Stimulated activated CD8-positive, alpha-beta memory T cell treated with anti-CD3 and anti-CD28 coated beads, Interleukin-7, amount 100 ng/mL, for 24 hours (primary cell): Measurements from ENCODE around the gene ZNF777.
"Not testable (repeated sequence)": the region's sequence is repeated elsewhere in the genome, so short reads cannot be mapped to it uniquely, and the experiment has no call there.

Experiments used
- DNase-seq: peaks from one replicate; pipeline ENCODE4 v3.0.0-alpha.2; 2020; ENCODE audit warnings: low read depth

The ZNF777 gene

DNA sequence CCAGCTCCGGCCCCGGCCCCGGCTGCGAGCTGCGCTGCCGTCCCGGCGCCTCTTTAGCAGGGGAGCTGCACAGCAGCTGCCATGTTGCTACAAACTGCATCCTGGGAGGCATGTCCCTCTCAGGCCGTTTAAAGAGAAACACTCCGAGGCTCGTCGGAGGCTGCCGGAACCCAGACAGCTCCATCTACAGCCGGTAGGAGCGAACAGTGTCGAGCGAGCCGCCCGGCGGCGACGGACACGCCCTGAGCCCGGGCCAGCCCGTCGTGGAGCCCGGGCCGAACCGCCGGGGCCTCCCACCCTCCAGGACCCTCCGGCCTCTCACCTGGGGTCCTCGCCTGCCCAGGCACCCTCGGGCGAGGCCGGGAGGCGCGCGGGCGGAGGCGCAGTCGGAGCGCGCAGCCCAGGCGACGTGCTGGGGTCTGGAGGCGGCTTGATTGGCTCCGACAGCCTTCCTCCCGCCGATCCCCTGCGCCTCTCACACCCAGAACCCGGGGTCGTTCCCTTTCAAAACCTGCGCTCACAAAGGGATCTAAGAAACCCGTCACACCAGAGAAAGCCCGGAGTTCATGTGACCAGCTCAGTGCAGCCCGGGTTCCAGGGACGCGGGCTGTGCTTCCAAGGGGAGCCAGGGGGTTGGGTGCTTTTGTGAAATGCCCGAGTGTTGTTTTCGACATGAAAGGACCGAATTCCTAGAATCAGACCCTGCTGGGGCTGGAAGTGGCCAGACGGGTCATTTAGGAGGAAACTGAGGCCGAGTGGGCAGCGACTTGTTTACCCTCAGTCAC, at the start of gene ZNF777:
Gene ZNF777, minus strand, starts transcription at position 570 of the 785 bp plus-strand sequence. CDS start 5,040 bp downstream, outside the sequence.
- peak; percentile 54 for DNase-seq

DNA sequence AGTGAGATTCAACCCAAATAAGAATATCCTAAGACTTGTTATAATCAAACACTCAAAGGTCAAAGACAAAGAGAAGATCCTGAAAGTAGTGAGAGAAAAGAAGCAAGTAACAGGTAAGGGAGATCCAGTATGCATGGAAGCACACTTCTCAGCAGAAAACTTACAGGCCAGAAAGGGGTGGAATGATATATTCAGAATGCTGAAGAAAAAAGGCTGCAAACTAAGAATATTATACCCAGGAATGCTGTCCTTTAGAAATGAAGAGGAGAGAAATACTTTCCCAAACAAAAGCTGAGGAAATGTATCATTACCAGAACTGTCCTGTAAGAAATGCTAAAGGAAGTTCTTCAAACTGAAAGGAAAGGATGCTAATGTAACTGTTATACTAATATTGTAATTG, 49.4 kb upstream of the ZNF777 start:
- DNase-seq, result no peak

DNA sequence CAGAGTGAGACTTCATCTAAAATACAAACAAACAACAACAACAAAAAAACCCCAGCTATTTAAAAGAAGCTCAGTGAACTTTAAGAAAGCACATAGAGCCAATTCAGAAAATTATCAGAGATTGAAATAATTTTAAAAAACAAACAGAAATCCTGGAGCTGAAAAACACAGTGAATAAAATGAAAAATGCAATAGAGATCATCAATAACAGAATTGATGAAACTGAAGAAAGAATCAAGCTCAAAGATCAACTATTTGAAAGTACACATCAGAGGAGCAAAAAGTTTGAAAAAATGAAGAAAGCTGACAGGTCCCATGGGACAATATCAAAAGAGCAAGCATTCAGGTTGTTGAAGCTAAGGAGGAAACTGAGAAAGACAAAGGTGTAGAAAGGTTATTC, 48.9 kb upstream of the ZNF777 start:
- no peak for DNase-seq

DNA sequence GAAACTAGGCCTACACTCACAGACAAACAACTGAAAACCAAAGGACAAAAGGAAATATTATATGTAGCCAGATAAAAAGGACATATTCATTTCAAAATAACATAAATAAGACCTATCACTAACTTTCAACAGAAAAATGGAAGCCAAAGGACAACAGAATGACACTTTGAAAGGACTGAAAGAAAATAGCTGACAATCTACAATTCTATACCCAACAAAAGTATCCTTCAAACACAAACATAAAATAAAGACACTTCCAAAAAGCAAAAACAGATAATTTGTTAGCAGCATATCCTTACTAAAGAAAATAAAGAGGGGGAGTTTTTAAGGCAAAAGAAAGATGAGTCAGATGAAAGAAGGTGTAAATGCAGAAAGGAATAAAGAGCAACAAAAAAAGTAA, 44.7 kb upstream of the ZNF777 start:
- no peak for DNase-seq

DNA sequence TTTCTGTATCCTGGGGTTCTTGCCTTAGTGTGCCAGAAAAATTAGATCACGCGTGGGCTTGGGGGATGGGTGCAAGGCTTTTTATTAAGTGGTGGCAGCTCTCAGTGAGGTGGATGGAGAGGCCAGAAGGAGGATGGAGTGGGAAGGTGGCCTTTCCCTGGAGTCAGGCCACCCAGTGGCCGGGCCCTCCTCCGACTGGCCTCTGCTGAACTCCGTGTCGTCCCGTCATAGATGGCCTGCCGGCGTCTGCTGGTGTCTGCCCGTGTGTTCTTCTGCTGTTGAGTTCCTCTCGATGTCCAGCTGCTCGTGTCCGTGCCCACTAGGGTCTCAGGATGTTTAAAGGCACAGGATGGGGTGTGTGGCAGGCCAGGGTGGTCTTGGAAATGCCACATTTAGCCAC, 40.8 kb upstream of the ZNF777 start:
- DNase-seq, result no peak

DNA sequence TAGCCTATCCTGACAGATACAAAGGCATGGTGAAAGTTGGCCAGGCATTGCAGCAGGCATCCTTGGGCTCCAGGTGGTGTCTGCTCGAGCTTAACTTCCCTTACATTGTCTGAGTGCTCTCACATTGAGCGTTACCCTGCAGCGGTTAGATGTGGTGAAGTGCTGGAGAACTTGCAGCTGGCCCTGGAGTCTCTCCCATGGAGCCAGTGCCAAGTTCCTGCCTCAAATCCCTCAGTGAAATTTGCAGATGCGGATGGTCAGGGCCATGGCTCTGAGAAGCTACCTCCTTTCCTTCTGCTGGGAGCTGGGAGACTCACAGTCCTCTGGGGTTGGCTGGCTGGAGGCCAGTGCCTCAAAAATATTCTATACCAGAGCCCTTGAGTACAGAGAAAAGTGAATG, 40.0 kb upstream of the ZNF777 start:
- no peak for DNase-seq

DNA sequence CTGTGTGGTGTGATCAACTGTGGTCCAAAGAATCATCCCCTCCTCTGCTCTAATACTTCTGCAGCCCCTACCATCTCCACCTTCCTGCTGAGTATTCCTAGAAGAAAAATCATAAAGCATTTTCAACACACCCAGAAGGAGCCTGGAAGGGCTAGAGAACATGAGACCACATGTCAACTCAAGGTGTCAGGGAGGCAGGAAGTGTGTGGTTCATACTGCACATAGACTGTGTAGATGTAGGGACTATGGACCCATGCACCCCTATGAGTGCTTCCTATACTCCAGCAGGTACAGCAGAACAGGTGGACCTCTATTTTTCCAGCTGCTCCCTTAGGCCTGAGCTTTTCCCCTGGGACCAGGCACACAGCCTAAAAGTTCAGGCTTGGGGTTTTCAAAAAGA, 39.3 kb upstream of the ZNF777 start:
- DNase-seq, result no peak

DNA sequence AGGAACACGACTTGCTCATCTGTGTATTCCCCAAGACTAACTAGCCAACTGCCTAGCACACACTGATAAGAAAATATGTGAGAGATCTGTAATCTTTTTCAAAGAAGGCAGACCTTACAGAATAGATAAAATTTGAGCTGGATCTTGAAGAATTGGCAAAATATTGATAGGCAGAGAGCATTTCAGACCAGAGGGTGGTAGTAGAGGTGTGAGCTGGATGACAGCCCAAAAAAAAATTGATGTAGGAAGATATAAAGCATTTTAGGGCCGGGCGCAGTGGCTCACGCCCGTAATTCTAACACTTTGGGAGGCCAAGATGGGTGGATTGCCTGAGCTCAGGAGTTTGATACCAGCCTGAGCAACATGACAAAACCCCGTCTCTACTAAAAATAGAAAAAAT, 37.9 kb upstream of the ZNF777 start:
- no peak for DNase-seq

DNA sequence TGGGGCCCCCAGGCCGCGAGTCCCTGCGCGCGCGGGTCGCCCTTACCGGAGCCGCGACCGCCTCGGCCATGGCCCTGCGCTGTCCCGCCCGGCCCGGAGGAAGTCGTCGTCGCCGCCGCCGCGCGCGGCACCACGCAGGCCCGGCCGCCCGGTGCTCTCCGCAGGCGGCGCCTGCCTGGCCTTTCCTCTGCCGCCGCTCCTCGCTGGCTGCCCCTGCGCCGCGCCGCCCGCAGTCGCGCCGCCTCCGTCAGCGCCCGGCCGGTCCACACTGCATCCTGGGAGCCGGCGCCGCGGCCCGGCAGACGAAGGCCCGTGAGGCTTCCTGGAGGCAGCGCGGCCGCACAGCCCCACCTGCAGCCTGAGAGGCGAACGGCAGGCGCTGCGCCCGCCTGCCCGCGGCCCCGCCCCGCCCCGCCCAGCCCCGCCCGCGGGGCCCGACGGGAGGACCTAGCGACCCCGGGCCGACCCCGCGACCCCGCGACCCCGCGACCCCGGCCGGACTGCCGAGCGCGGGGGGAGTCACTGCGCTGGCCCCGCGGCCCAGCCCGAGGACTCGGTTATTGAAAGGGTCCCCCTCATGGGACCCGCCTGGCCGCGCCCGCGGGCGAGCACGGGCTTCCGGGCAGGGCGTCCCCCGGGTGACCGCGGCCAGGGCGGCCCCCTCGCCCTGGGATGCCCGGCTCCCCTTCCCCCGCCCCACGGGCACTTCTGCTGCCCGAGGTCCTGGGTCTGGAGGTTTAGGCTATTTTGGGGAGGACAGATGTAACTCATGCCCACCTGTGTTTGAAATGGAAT, 36.8 kb upstream of the ZNF777 start, which contains the start of gene ZNF746:
Gene ZNF746, minus strand, starts transcription at position 343 of the 795 bp plus-strand sequence. Its CDS starts 273 bp downstream, at position 70.
- DNase-seq, result peak; percentile 49

DNA sequence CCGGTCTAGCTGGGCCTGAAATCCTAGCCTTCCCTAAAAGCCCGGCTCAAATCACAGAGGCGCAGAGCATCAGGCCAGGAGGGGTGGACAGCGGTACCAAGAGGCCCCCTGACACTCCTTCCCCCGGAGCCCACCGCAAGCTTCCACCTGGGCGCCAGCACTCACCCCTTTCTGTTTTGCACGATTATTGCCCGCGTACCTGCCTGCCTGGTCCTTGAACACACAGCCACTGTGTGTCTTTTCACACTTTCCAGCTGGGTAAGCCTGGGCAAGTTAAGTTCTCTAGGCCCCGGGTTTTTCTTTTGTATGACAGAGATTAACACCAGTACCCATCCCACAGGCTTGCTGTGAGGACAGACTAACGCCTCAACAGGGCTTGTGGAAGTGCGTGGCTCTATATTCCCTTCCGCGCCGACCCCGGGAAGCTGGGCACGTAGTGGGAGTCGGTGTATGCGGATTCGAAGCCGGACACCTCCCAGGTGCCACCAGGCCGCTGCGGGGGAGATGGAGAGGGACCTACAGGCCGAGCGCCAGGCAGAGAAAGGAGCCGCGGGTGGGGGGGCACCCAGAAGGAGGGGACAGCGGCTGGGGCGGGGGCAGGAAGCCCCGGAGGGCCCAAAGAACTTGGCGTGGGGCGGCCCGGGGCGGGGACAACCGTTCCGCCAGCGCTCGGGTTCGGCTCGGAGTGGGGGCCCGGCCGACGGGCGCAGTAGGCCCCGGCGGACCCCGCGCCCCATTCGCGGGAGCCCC, 36.0 kb upstream of the ZNF777 start:
- no peak for DNase-seq

DNA sequence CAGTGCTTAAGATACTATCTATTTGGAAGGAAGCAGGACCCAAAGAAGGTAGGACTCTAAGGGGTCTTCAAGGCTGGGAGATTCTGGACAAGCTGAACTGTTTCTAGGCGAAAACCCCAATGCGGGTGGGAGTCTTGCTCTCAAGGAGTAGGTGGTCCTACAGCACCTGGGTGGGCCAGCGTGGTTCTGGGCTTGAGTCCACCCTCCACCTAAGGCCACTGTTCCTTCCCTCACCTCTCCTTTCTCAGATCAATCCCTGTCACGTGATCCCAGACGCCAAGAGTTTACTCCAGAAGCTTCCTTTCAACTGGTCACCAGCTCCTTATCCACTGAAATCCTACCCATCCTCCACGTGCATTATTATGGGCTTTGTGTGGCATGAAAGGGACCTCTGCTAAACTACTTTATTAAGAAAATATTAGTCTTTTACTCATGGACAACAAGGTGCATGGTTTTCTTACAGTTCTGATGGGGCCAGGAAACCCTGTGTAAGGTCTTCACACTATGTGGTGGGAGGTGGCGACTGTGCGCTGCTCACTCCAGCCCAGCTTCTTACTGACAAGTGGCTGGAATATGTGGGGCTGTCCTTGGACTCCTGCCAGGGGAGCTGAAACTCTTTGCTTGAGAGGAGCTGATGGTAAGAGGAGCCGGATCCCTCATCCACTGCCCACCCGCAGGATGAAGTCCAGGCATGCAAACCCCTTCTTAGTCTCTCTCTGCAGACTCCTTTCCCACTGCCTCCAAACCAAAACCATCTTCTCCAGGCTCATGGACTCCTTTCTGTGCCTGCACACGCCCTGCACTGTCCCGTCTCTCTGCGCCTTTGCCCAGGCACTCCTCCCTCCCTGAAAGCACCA, 35.2 kb upstream of the ZNF777 start:
- no peak for DNase-seq

DNA sequence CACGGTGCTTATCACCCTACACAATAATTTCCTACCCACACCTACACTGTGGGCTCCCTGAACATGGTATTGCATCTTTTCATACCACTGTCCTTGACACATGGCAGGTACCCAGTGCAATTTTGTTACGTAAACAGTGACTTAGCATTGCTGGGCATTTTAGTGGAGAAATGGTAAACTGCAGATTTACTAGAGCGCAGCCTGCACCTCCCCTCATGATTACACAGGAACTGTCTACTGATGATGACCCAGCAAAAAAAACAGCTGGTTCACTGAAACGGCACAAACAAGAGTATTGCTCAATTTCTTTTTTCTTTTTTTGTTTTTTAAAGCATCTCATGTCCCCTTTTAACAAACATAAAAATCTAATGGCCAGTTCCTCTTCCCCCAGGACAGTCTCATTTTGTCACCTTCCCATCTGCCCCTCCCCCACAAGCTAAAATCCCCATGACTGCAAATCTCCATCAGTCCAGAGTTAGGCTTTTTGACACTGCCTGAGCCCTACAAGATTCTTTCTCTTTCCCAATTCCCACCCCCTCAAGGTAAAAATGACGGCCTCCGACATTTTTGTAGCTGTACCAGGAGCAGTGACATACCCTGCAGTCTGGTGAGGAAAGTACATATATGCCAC, 34.0 kb upstream of the ZNF777 start:
- DNase-seq, result no peak

DNA sequence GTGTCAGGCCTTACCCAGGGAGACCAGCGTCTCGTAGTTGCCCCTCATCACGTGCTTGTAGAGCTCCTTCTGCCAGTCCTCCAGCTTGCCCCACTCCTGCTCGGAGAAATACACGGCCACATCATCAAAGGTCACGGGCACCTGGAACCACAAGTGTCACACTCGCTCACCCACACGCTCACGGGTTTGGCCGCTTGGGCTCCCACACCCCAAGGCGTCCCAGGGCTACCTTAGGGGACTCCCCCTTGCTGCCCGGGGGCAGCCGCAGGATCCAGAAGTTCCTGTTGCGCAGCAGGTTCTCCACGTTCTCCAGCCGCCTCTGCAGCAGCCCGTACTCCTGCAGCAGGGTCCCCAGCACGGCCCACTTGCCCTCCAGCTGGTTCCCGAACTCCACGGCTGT, 33.1 kb upstream of the ZNF777 start:
- DNase-seq, result not testable (repeated sequence)

DNA sequence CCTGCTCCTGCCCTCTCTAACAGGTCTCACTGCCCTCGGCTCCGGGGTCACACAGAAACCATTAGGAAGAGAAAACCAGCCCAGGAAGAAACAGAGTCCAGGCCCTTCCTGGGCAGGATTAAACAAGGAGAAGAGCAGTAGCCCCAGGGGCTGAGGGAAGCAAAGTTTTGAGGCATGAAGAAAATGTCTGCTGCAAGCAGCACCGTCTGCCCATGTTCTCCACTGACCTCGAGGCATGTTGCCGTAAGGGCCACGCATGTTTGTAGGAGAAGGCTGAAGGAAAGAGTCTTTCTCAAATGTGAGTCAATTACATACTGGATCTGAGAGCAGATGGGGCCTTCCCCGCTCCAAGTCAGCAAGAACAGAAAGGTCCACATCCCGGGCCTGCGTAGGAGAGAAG, 32.5 kb upstream of the ZNF777 start:
- DNase-seq, result no peak

DNA sequence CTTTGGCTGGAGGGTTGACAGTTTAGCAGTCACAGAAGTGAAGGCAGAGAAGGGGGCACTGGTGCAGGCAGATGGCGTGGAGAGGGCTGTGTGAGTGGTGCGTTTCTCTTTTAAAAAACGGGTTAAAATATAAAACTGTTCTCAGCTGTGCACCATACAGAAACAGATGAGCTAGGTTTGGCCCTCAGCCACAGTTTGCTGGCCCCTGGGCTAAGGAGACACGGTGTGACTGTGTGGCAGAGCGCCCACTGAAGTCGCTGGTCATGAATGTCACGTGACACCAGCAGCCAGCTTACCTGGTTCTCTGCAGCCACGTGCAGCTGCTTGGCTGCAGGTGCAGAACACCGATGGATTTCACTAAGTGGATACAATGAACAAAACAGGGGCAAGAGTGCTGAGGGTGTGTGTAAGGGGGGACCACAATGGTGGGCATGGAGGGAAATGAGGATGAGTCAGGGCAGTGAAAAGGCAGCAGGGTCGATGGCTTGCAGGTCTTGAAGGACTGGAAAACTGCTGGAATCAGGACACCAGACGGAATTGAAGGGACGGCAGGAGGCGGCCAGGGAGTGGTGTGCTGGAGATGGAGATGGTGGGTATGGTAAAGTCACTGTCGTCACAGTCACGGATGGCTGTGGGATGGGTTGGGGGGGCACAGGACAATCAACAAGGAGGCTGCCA, 29.4 kb upstream of the ZNF777 start:
- no peak for DNase-seq

DNA sequence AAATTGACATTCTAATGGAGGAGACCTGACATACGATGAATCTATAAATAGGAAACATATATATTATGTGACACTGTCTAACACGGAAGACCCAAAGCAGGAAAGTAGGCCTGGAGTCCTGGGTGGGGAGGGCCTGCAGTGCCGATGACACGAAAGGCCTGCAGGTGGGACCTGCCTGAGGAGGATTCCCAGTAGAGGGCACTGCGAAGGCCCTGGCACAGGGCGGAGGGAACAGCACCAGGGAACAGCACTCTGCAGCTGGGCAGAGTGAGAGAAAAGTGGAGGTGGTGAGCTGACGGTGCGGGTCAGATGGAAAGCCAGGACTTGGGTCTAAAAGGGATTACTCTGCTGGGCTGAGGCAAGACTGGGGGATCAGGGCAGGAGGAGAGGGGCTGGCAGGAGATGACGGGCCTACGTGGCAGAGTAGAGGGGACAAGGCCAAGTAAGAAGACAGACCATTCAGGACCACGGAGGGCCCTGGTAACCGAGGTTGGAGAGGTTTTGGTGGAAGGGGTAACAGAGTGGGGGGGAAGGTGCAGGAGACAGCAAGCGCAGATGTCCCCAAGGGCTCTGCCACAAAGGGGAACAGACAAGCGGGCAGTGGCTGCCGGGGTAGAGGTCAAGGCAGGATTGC, 28.6 kb upstream of the ZNF777 start:
- DNase-seq, result no peak

DNA sequence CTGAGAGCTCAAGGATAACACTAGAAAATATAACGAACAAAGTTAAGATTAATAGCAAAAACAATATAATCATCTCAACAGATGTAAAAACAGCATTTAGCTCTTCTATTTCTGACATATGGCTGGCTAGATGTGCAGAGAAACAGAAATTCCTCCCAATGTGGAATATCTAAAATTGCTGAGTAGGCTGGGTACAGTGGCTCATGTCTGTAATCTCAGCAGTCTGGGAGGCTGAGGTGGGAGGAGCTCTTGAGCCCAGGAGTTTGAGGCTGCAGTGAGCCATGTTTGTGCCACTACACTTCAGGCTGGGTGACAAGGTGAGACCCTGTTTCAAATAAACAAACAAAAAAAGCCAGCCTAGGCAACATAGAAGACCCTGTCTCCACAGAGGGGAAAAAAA, 18.7 kb upstream of the ZNF777 start:
- no peak for DNase-seq

DNA sequence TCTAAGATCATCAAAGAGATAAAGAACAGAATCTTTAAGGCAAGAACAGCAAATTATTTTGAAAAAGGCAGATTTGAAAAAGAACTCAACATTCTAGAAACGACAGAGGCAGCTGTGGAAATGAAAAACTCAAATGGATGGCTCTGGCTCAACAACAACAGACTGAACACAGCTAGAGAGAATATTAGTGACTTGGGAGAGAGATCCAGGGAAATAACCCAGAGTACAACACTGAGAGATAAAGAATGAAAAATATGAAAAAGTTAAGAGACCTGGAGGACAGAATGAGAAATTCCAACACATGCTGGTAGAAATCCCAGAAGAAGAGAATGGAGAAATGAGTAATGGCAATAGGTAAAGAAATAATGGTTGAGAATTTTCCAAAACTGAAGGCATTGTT, 17.9 kb upstream of the ZNF777 start:
- no peak for DNase-seq

DNA sequence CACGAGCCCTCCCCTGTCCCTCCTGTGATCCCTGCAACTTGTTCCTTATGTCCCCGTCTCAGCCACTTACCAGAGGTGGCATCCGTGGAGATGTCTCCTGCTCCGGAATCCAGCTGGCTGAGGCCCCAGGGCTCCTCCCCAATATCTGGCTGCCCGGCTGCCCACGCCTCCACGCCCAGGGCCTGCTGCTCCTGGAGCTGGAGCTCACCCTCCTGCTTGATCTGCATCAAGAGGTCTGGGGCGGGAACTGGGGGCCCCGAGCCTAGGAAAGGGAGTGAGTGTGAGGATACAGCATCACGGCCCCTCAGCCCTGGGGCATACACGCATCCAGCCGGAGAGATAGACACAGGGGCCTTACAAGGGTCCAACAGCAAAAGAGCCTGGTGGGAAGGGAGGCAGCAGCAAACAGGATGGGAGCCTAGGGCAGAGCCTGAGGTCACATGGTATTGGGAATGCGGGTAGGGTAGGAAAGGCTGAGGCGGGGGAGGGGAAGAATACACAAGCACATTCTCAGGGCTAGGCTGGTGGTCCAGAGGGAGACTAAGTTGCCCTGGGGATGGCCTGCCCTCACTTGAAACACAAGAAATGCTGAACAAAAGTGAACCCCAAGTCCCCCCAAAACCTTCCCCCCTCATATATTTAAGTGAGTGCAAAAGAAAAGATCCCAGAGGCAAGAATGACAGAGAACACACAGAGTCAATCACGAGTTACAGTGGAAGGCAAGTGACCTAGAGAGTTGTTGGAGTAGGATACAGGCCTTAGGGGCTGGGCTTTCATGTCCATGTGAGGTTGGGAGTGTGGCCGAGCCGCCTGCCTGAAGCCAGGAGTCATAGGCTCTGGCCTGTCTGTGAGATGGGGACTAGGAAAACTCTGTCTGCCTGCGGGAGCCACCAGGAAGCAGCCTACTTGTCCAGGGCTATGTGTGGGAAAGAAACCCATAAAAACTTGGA, 16.9 kb upstream of the ZNF777 start:
- DNase-seq, result no peak
